IPS-15b (cell line): ENCODE data around the gene OR13G1.

Source experiments
- H3K27me3 ChIP-seq: one replicate; pipeline ENCODE4 v1.6.1; 2013; ENCODE audit warnings: low read length; ENCODE audit not compliant: control insufficient read depth, insufficient read depth
- H3K36me3 ChIP-seq: one replicate; pipeline ENCODE4 v1.6.1; 2013; ENCODE audit warnings: low read length; ENCODE audit not compliant: control insufficient read depth, insufficient read depth
- H3K4me1 ChIP-seq: one replicate; pipeline ENCODE4 v1.6.1; 2013; ENCODE audit warnings: mild to moderate bottlenecking, low read length; ENCODE audit not compliant: control insufficient read depth, insufficient read depth
- H3K4me3 ChIP-seq: one replicate; pipeline ENCODE4 v1.5.1; 2013; ENCODE audit warnings: low read depth, low read length
- H3K9ac ChIP-seq: one replicate; pipeline ENCODE4 v1.6.1; 2013; ENCODE audit warnings: low read depth, mild to moderate bottlenecking, low read length
- H3K9me3 ChIP-seq: one replicate; pipeline ENCODE4 v1.6.1; 2013; ENCODE audit warnings: mild to moderate bottlenecking, low read length; ENCODE audit not compliant: control insufficient read depth, insufficient read depth

The OR13G1 gene

GRCh38 chr1:247646867-247647266 lies 32.7 kb downstream of the OR13G1 start:
- H3K4me3 ChIP-seq = no peak overlapping the region
- no peaks in the 10 kb centered on the region for H3K27me3 ChIP-seq
- no peaks in the 10 kb centered on the region for H3K36me3 ChIP-seq
- no peaks in the 10 kb centered on the region for H3K9me3 ChIP-seq
- peaks cover 12% of the 10 kb centered on the region for H3K4me1 ChIP-seq
- H3K9ac ChIP-seq = no peak overlapping the region

- Histone ChIP-seq H3K9ac (no peak overlapping the region), H3K27me3 (peaks cover 28% of the 10 kb centered on the region), H3K4me3 (no peak overlapping the region), H3K9me3 (no peaks in the 10 kb centered on the region), H3K36me3 (no peaks in the 10 kb centered on the region), H3K4me1 (peaks cover 8% of the 10 kb centered on the region)
These were observed 36.8 kb downstream of the OR13G1 start for GRCh38 chr1:247642742-247643141.

- no peak overlapping the region for H3K9ac ChIP-seq
- H3K9me3 ChIP-seq = no peaks in the 10 kb centered on the region
- peaks cover 2% of the 10 kb centered on the region for H3K4me1 ChIP-seq
- no peaks in the 10 kb centered on the region for H3K36me3 ChIP-seq
- H3K27me3 ChIP-seq = peaks cover 29% of the 10 kb centered on the region
- H3K4me3 ChIP-seq = peak overlapping the region; percentile 58
These were observed 40.1 kb downstream of the OR13G1 start for GRCh38 chr1:247639381-247639981.

GRCh38 chr1:247638781-247639180 lies 40.8 kb downstream of the OR13G1 start:
- H3K4me3 ChIP-seq = peak overlapping the region; percentile 45
- H3K9me3 ChIP-seq = no peaks in the 10 kb centered on the region
- H3K4me1 ChIP-seq = peaks cover 2% of the 10 kb centered on the region
- no peaks in the 10 kb centered on the region for H3K36me3 ChIP-seq
- H3K27me3 ChIP-seq = peaks cover 29% of the 10 kb centered on the region
- no peak overlapping the region for H3K9ac ChIP-seq

GRCh38 chr1:247638011-247638410 lies 41.5 kb downstream of the OR13G1 start:
- peaks cover 29% of the 10 kb centered on the region for H3K27me3 ChIP-seq

GRCh38 chr1:247627951-247628350 lies 51.6 kb downstream of the OR13G1 start:
- no peak overlapping the region for H3K9ac ChIP-seq
- H3K36me3 ChIP-seq = no peaks in the 10 kb centered on the region
- no peak overlapping the region for H3K4me3 ChIP-seq
- no peaks in the 10 kb centered on the region for H3K4me1 ChIP-seq
- no peaks in the 10 kb centered on the region for H3K9me3 ChIP-seq
- no peaks in the 10 kb centered on the region for H3K27me3 ChIP-seq

More at GRCh38 chr1:247638011-247638410, 41.5 kb downstream of the OR13G1 start:
- H3K36me3 ChIP-seq = no peaks in the 10 kb centered on the region
- H3K9ac ChIP-seq = no peak overlapping the region
- H3K9me3 ChIP-seq = no peaks in the 10 kb centered on the region
- H3K4me1 ChIP-seq = peaks cover 2% of the 10 kb centered on the region
- no peak overlapping the region for H3K4me3 ChIP-seq
